IgD-negative memory B cell (primary cell): Measurements from ENCODE around the gene CDHR5. TPM values are rescaled to one million over a fixed set of nuclear protein-coding genes. Genes with fewer than 3 reads are reported as not detected.

ENCODE experiments used
- H3K27ac Mint-ChIP-seq, 3 donors: one replicate each; pipeline ENCODE4 v1.8.0; 2020 to 2022; ENCODE audit warnings: mild to moderate bottlenecking in 3 of 3, mixed read lengths in 3 of 3, moderate library complexity in 1 of 3
- H3K27me3 Mint-ChIP-seq: one replicate; pipeline ENCODE4 v1.8.0; 2021; ENCODE audit warnings: mixed read lengths
- H3K36me3 Mint-ChIP-seq: one replicate; pipeline ENCODE4 v1.8.0; 2020; ENCODE audit warnings: mild to moderate bottlenecking, mixed read lengths
- H3K4me1 Mint-ChIP-seq, 3 donors: one replicate each; pipeline ENCODE4 v1.8.0; 2020 to 2022; ENCODE audit warnings: mixed read lengths in 3 of 3, mild to moderate bottlenecking in 1 of 3
- H3K4me3 Mint-ChIP-seq, 4 donors: one replicate each; pipeline ENCODE4 v1.8.0; 2020 to 2022; ENCODE audit warnings: mild to moderate bottlenecking in 4 of 4, mixed read lengths in 4 of 4, moderate library complexity in 3 of 4
- H3K9me3 Mint-ChIP-seq, 3 donors: one replicate each; pipeline ENCODE4 v1.8.0; 2020 to 2021; ENCODE audit warnings: mixed read lengths in 3 of 3, mild to moderate bottlenecking in 1 of 3
- polyA plus RNA-seq: library from polyadenylated mRNA; unstranded; fragments of 300-500 nt; fragmentation: Illumina TruSeq; gene quantifications from one replicate; pipeline ENCODE4 v1.2.3, GENCODE V29; 2021

Gene CDHR5
- polyA plus RNA-seq, 1 donor from 2014 or later, result not detected

DNA sequence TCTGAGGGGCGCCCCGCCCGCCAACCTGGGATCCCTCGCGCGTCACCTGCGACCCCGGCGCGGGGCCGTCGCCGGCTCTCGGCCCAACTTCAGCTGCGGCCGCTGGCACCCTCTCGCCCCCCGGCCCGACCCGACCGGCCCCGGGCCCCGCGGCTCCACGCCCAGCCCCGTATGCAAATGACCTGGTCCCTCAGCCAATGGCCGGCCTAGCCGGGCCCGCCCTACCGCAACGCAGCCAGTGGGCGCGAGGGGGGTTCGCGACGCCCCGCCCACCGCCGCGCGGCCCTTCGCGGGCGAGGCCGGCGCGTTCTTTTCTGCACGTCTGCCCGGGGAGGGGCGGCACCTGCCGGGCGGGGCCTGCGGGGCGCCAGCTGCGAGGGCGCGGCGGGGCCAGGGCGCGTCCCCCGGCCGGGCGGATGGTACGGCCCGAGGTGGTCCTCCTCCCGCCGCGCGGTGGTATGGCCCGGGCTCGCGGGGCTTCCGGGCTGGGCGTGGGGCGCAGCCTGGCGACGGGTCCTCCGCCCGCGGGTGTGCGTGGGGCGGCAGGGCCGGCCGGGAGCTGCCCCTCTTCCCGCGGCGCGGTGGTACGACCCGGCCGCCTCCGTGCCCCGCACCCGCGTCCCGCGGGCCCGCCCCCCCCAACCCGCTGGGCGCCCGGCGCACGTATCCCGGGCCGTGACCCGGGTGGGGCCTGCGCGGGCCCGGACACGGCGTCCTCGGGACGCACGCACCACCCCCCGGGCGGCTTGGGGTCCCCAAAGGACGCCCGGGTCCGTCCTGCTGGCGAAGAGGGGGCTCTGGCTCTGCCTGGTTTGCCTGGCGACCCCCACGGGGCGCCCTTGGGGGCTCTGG is 56.2 kb downstream of the CDHR5 start:
- H3K4me1 Mint-ChIP-seq, result peaks cover 0 to 3% (median 1%) of the 10 kb centered on the region in 3 donors
- H3K36me3 Mint-ChIP-seq, result no peaks in the 10 kb centered on the region
- no peaks in the 10 kb centered on the region for H3K27me3 Mint-ChIP-seq
- peak overlapping the region; percentile 65 to 93 (median 85) for H3K4me3 Mint-ChIP-seq
- H3K27ac Mint-ChIP-seq, result peak overlapping the region in 2 of 3 donors; percentile 63 to 81
- H3K9me3 Mint-ChIP-seq, result no peaks in the 10 kb centered on the region

GRCh38 chr11:567629-568292 is 57.0 kb downstream of the CDHR5 start:
- no peaks in the 10 kb centered on the region for H3K9me3 Mint-ChIP-seq
- H3K36me3 Mint-ChIP-seq, result no peaks in the 10 kb centered on the region
- no peaks in the 10 kb centered on the region for H3K27me3 Mint-ChIP-seq
- H3K27ac Mint-ChIP-seq, result peak overlapping the region in 2 of 3 donors; percentile 83 to 85
- H3K4me3 Mint-ChIP-seq, result peak overlapping the region; percentile 69 to 92 (median 82)
- H3K4me1 Mint-ChIP-seq, result peaks cover 0 to 3% (median 1%) of the 10 kb centered on the region in 3 donors

GRCh38 chr11:567011-567628 is 57.6 kb downstream of the CDHR5 start:
- peak overlapping the region in 2 of 3 donors; percentile 83 to 85 for H3K27ac Mint-ChIP-seq
- H3K4me1 Mint-ChIP-seq, result peaks cover 0 to 3% (median 1%) of the 10 kb centered on the region in 3 donors
- H3K27me3 Mint-ChIP-seq, result no peaks in the 10 kb centered on the region
- peak overlapping the region; percentile 69 to 92 (median 82) for H3K4me3 Mint-ChIP-seq
- no peaks in the 10 kb centered on the region for H3K9me3 Mint-ChIP-seq
- H3K36me3 Mint-ChIP-seq, result no peaks in the 10 kb centered on the region

Other genes with a start within 250 kb of the CDHR5 start
- not detected for gene PKP3, start 230.7 kb downstream of the CDHR5 start, polyA plus RNA-seq
- gene SIGIRR, start 210.0 kb downstream of the CDHR5 start, polyA plus RNA-seq, result 130 TPM
- 4.9 TPM for gene ANO9, start 182.9 kb downstream of the CDHR5 start, polyA plus RNA-seq
- gene PTDSS2, start 174.7 kb downstream of the CDHR5 start, polyA plus RNA-seq, result 10.9 TPM
- 202 TPM for gene RNH1, start 117.7 kb downstream of the CDHR5 start, polyA plus RNA-seq
- gene HRAS, start 89.4 kb downstream of the CDHR5 start, polyA plus RNA-seq, result 22.5 TPM
- 2.6 TPM for gene LRRC56, start 87.4 kb downstream of the CDHR5 start, polyA plus RNA-seq
- 3.8 TPM for gene LMNTD2, start 64.2 kb downstream of the CDHR5 start, polyA plus RNA-seq
- gene RASSF7, start 64.0 kb downstream of the CDHR5 start, polyA plus RNA-seq, result 42.0 TPM
- gene PHRF1, start 48.5 kb downstream of the CDHR5 start, polyA plus RNA-seq, result 15.4 TPM
- 103 TPM for gene IRF7, start 9.0 kb downstream of the CDHR5 start, polyA plus RNA-seq
- gene SCT, start 2.2 kb upstream of the CDHR5 start, polyA plus RNA-seq, result not detected
- not detected for gene DRD4, start 12.3 kb upstream of the CDHR5 start, polyA plus RNA-seq
- gene DEAF1, start 70.3 kb upstream of the CDHR5 start, polyA plus RNA-seq, result 25.6 TPM
- gene TMEM80, start 70.9 kb upstream of the CDHR5 start, polyA plus RNA-seq, result 35.6 TPM
- 17.3 TPM for gene EPS8L2, start 81.3 kb upstream of the CDHR5 start, polyA plus RNA-seq
- 246 TPM for gene TALDO1, start 122.5 kb upstream of the CDHR5 start, polyA plus RNA-seq
- 30.7 TPM for gene GATD1, start 152.5 kb upstream of the CDHR5 start, polyA plus RNA-seq
- gene CEND1, start 165.1 kb upstream of the CDHR5 start, polyA plus RNA-seq, result 0.99 TPM
- gene SLC25A22, start 173.3 kb upstream of the CDHR5 start, polyA plus RNA-seq, result 9.5 TPM
- gene PIDD1, start 180.3 kb upstream of the CDHR5 start, polyA plus RNA-seq, result 6.4 TPM
- gene RPLP2, start 185.0 kb upstream of the CDHR5 start, polyA plus RNA-seq, result 4,588 TPM
- 51.1 TPM for gene PNPLA2, start 194.0 kb upstream of the CDHR5 start, polyA plus RNA-seq
- gene CRACR2B, start 203.0 kb upstream of the CDHR5 start, polyA plus RNA-seq, result 20.0 TPM
- 13.8 TPM for gene CD151, start 208.0 kb upstream of the CDHR5 start, polyA plus RNA-seq
- gene POLR2L, start 217.6 kb upstream of the CDHR5 start, polyA plus RNA-seq, result 96.7 TPM
- 2.1 TPM for gene TSPAN4, start 217.9 kb upstream of the CDHR5 start, polyA plus RNA-seq